ENCODE results near the gene TGFB1I1.

GRCh38 chr16:31464348-31464769 lies 7.6 kb upstream of the TGFB1I1 start:
- TF ChIP-seq, protein P1, sequence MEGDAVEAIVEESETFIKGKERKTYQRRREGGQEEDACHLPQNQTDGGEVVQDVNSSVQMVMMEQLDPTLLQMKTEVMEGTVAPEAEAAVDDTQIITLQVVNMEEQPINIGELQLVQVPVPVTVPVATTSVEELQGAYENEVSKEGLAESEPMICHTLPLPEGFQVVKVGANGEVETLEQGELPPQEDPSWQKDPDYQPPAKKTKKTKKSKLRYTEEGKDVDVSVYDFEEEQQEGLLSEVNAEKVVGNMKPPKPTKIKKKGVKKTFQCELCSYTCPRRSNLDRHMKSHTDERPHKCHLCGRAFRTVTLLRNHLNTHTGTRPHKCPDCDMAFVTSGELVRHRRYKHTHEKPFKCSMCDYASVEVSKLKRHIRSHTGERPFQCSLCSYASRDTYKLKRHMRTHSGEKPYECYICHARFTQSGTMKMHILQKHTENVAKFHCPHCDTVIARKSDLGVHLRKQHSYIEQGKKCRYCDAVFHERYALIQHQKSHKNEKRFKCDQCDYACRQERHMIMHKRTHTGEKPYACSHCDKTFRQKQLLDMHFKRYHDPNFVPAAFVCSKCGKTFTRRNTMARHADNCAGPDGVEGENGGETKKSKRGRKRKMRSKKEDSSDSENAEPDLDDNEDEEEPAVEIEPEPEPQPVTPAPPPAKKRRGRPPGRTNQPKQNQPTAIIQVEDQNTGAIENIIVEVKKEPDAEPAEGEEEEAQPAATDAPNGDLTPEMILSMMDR (IDR thresholded peaks at IDR 0.05; ENCODE audit: poor library complexity, severe bottlenecking): no peak
- TF ChIP-seq EZH2 (IDR thresholded peaks at IDR 0.05; ENCODE audit: borderline replicate concordance, insufficient read depth, low read length, poor library complexity, severe bottlenecking): no peak
- TF ChIP-seq POLR2AphosphoS5 (IDR thresholded peaks at IDR 0.05): no peak
